HepG2 (cell line): ENCODE data around the gene UBR3. TPM values are rescaled to one million over a fixed set of nuclear protein-coding genes. Genes with fewer than 3 reads are reported as not detected.
A peak's percentile ranks its signal among the peaks of the same experiment; 100 is the strongest.

ENCODE experiments used
- ADNP ChIP-seq: sonication (generic); formaldehyde crosslinking; IDR thresholded peaks from 2 replicates; pipeline ENCODE4 v1.4.0; 2020; ENCODE audit warnings: missing genetic modification reagents
- AKAP8 ChIP-seq: sonication (generic); formaldehyde crosslinking; IDR thresholded peaks from 2 replicates; pipeline ENCODE4 v1.5.1; 2020; ENCODE audit warnings: mild to moderate bottlenecking, missing genetic modification reagents
- BCL6 ChIP-seq: IDR thresholded peaks from 2 replicates; pipeline ENCODE4 v1.6.1; 2016; ENCODE audit warnings: missing genetic modification reagents, missing compliant biosample characterization
- CTCF ChIP-seq: sonication (generic); formaldehyde crosslinking; IDR thresholded peaks from 2 replicates; pipeline ENCODE4 v1.5.0; 2020; ENCODE audit warnings: mild to moderate bottlenecking, missing genetic modification reagents, moderate library complexity
- KAT7 ChIP-seq: IDR thresholded peaks from 2 replicates; pipeline ENCODE4 v1.6.1; 2018; ENCODE audit warnings: borderline replicate concordance, missing compliant biosample characterization
- KLF9 ChIP-seq: IDR thresholded peaks from 2 replicates; pipeline ENCODE4 v1.6.1; 2016; ENCODE audit warnings: low read depth
- NR0B2 ChIP-seq: sonication (generic); formaldehyde crosslinking; IDR thresholded peaks from 2 replicates; pipeline ENCODE4 v1.4.0; 2020; ENCODE audit warnings: mild to moderate bottlenecking, missing genetic modification reagents
- SMARCC2 ChIP-seq: fragments of 450-650 bp; IDR thresholded peaks from 2 replicates; pipeline ENCODE4 v1.6.1; 2017; ENCODE audit warnings: antibody characterized with exemption, mild to moderate bottlenecking
- SMARCE1 ChIP-seq: fragments of 450-650 bp; IDR thresholded peaks from 2 replicates; pipeline ENCODE4 v1.6.1; 2017; ENCODE audit warnings: borderline replicate concordance
- SP140L ChIP-seq: sonication (generic); formaldehyde crosslinking; IDR thresholded peaks from 2 replicates; pipeline ENCODE4 v1.4.0; 2020; ENCODE audit warnings: missing genetic modification reagents, borderline replicate concordance
- TARDBP ChIP-seq: sonication (generic); formaldehyde crosslinking; IDR thresholded peaks from 2 replicates; pipeline ENCODE4 v1.8.0; 2022; ENCODE audit warnings: mild to moderate bottlenecking, missing genetic modification reagents
- ZNF235 ChIP-seq: sonication (generic); formaldehyde crosslinking; IDR thresholded peaks from 2 replicates; pipeline ENCODE4 v1.8.1; 2023; ENCODE audit warnings: mild to moderate bottlenecking, missing genetic modification reagents, borderline replicate concordance
- ZNF251 ChIP-seq: sonication (generic); formaldehyde crosslinking; IDR thresholded peaks from 2 replicates; pipeline ENCODE4 v1.9.0; 2021; ENCODE audit warnings: mild to moderate bottlenecking, missing genetic modification reagents
- ZNF333 ChIP-seq: sonication (generic); formaldehyde crosslinking; IDR thresholded peaks from 2 replicates; pipeline ENCODE4 v1.4.0; 2020; ENCODE audit warnings: mild to moderate bottlenecking, missing genetic modification reagents, borderline replicate concordance
- ZNF432 ChIP-seq: sonication (generic); formaldehyde crosslinking; IDR thresholded peaks from 2 replicates; pipeline ENCODE4 v1.5.0; 2020; ENCODE audit warnings: missing genetic modification reagents, mild to moderate bottlenecking, borderline replicate concordance
- ZNF546 ChIP-seq: sonication (generic); formaldehyde crosslinking; conservative IDR thresholded peaks from 2 replicates; pipeline ENCODE4 v1.8.1; 2023; ENCODE audit warnings: mild to moderate bottlenecking, missing genetic modification reagents
- ZNF556 ChIP-seq: sonication (generic); formaldehyde crosslinking; IDR thresholded peaks from 2 replicates; pipeline ENCODE4 v1.4.0; 2020; ENCODE audit warnings: mild to moderate bottlenecking, missing genetic modification reagents, borderline replicate concordance
- ZNF780A ChIP-seq: sonication (generic); formaldehyde crosslinking; IDR thresholded peaks from 2 replicates; pipeline ENCODE4 v1.8.0; 2022; ENCODE audit warnings: mild to moderate bottlenecking, missing genetic modification reagents, moderate library complexity
- ZNF782 ChIP-seq: sonication (generic); formaldehyde crosslinking; IDR thresholded peaks from 2 replicates; pipeline ENCODE4 v1.4.0; 2020; ENCODE audit warnings: missing genetic modification reagents, mild to moderate bottlenecking, borderline replicate concordance
- ZSCAN30 ChIP-seq: sonication (generic); formaldehyde crosslinking; IDR thresholded peaks from 2 replicates; pipeline ENCODE4 v1.5.0; 2020; ENCODE audit warnings: mild to moderate bottlenecking, missing genetic modification reagents
- polyA plus RNA-seq, 8 experiments: library from polyadenylated mRNA; depleted of rRNA in 3 of 8; stranded (reverse) in 7 of 8; unstranded in 1 of 8; fragments of >200 nt; fragmentation: Illumina TruSeq in 4 of 8; extraction: Trizol in 4 of 8; gene quantifications; 2 replicates each; pipeline versions ENCODE4 v1.2.1 to v1.2.3, GENCODE V29; 2011 to 2016; ENCODE audit warnings: low read depth in 4 of 8, missing spikeins in 1 of 8, mixed read lengths in 1 of 8; ENCODE audit not compliant: insufficient read depth in 1 of 8
- total RNA-seq, 5 experiments: library from RNA; depleted of rRNA; stranded (reverse); fragments of >200 nt; fragmentation: Illumina TruSeq; extraction: Trizol; gene quantifications; 2 replicates each; pipeline ENCODE4 v1.2.3, GENCODE V29; 2016; ENCODE audit warnings: low read depth in 1 of 5
- TF ChIP-seq, protein P1 (sequence below): IDR thresholded peaks from 2 replicates; pipeline ENCODE4 v1.6.1; 2012; ENCODE audit warnings: low read depth, low read length, improper control_type of control experiment
- TF ChIP-seq, protein P2 (sequence below): sonication (generic); formaldehyde crosslinking; IDR thresholded peaks from 2 replicates; pipeline ENCODE4 v1.4.0; 2020; ENCODE audit warnings: mild to moderate bottlenecking, missing genetic modification reagents
- TF ChIP-seq, protein P3 (sequence below): sonication (generic); formaldehyde crosslinking; conservative IDR thresholded peaks from 2 replicates; pipeline ENCODE4 v1.8.1; 2023; ENCODE audit warnings: missing genetic modification reagents

Gene UBR3
- total and polyA plus RNA-seq, 2 of the 13 experiments (the other 11 are each of a cell fraction or from before 2014, with no cell fraction given) = 15.1 to 28.0 TPM

GRCh38 chr2:169798718-169799592 is 28.3 kb upstream of the UBR3 start, which contains the start of gene SSB (continued):
- peak; percentile 95 for TF ChIP-seq NR0B2 (CRISPR knock-in tag)
- peak; percentile 69; the same call in 1 of the 2 replicates for TF ChIP-seq TARDBP (CRISPR knock-in tag)
- TF ChIP-seq ZNF556 (CRISPR knock-in tag) = 0 out of 2 replicates have a peak, but pooled peaks have one; percentile 63
- no peak for TF ChIP-seq AKAP8 (CRISPR knock-in tag)
- TF ChIP-seq, protein P1, sequence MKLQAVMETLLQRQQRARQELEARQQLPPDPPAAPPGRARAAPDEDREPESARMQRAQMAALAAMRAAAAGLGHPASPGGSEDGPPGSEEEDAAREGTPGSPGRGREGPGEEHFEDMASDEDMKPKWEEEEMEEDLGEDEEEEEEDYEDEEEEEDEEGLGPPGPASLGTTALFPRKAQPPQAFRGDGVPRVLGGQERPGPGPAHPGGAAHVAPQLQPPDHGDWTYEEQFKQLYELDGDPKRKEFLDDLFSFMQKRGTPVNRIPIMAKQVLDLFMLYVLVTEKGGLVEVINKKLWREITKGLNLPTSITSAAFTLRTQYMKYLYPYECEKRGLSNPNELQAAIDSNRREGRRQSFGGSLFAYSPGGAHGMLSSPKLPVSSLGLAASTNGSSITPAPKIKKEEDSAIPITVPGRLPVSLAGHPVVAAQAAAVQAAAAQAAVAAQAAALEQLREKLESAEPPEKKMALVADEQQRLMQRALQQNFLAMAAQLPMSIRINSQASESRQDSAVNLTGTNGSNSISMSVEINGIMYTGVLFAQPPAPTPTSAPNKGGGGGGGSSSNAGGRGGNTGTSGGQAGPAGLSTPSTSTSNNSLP = no peak
- peak; percentile 86 for TF ChIP-seq KAT7 (CRISPR knock-in tag)
- 0 out of 2 replicates have a peak, but pooled peaks have one; percentile 80 for TF ChIP-seq ZNF782
- no peak for TF ChIP-seq KLF9 (CRISPR knock-in tag)
- no peak; the same call in 1 of the 2 replicates for TF ChIP-seq ZNF546 (CRISPR knock-in tag)
- TF ChIP-seq, protein P2, sequence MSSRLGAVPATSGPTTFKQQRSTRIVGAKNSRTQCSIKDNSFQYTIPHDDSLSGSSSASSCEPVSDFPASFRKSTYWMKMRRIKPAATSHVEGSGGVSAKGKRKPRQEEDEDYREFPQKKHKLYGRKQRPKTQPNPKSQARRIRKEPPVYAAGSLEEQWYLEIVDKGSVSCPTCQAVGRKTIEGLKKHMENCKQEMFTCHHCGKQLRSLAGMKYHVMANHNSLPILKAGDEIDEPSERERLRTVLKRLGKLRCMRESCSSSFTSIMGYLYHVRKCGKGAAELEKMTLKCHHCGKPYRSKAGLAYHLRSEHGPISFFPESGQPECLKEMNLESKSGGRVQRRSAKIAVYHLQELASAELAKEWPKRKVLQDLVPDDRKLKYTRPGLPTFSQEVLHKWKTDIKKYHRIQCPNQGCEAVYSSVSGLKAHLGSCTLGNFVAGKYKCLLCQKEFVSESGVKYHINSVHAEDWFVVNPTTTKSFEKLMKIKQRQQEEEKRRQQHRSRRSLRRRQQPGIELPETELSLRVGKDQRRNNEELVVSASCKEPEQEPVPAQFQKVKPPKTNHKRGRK = no peak
- no peak for TF ChIP-seq ADNP (CRISPR knock-in tag)
- TF ChIP-seq ZNF235 = peak; percentile 73
- no peak for TF ChIP-seq SP140L (CRISPR knock-in tag)
- no peak for TF ChIP-seq ZNF780A (CRISPR knock-in tag)
- no peak for TF ChIP-seq SMARCE1
- TF ChIP-seq SMARCC2 = no peak
- no peak for TF ChIP-seq ZSCAN30 (CRISPR knock-in tag)
- TF ChIP-seq, protein P3, sequence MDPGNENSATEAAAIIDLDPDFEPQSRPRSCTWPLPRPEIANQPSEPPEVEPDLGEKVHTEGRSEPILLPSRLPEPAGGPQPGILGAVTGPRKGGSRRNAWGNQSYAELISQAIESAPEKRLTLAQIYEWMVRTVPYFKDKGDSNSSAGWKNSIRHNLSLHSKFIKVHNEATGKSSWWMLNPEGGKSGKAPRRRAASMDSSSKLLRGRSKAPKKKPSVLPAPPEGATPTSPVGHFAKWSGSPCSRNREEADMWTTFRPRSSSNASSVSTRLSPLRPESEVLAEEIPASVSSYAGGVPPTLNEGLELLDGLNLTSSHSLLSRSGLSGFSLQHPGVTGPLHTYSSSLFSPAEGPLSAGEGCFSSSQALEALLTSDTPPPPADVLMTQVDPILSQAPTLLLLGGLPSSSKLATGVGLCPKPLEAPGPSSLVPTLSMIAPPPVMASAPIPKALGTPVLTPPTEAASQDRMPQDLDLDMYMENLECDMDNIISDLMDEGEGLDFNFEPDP (CRISPR knock-in tag) = no peak
- TF ChIP-seq BCL6 (CRISPR knock-in tag) = peak; percentile 39; the same call in 1 of the 2 replicates
- no peak for TF ChIP-seq ZNF251 (CRISPR knock-in tag)
- TF ChIP-seq ZNF333 (CRISPR knock-in tag) = peak; percentile 84
- TF ChIP-seq CTCF (CRISPR knock-in tag) = 0 out of 2 replicates have a peak, but pooled peaks have one; percentile 26
- no peak for TF ChIP-seq ZNF432 (CRISPR knock-in tag)
